PC-9 (cell line): ENCODE results near the gene CFAP46. TPM values are rescaled to one million over a fixed set of nuclear protein-coding genes. Genes with fewer than 3 reads are reported as not detected.

Source experiments
- BruUV-seq: library from RNA; stranded (reverse); fragments of 400-500 nt; replicated peaks from 2 replicates; lab custom pipeline; 2021; lab: Mats Ljungman, UMichigan
- CTCF ChIA-PET: fragments of 300-600 bp; sonication (Branson Sonifier 250); formaldehyde crosslinking; loops from one replicate; lab custom pipeline; 2022; ENCODE audit warnings: antibody characterized with exemption; lab: Charles Lee
- POLR2A ChIA-PET: fragments of 300-600 bp; sonication (Branson Sonifier 250); formaldehyde crosslinking; loops from one replicate; lab custom pipeline; 2022; ENCODE audit warnings: antibody characterized with exemption; ENCODE audit not compliant: unreplicated experiment; lab: Charles Lee
- DNase-seq, 2 experiments: peaks; one replicate each; pipeline versions ENCODE4 v3.0.0 to v3.0.0-alpha.2; 2015 to 2022; ENCODE audit warnings: mixed read lengths in 1 of 2
- H2AFZ ChIP-seq: fragments of 200-600 bp; sonication (generic); 2 replicates; pipeline ENCODE4 v1.8.1; 2017; ENCODE audit warnings: antibody characterized with exemption
- H3F3A ChIP-seq: fragments of 200-600 bp; sonication (generic); 2 replicates; pipeline ENCODE4 v1.8.1; 2017; ENCODE audit warnings: antibody characterized with exemption, mild to moderate bottlenecking, low read depth; ENCODE audit not compliant: insufficient read depth
- H3K27ac ChIP-seq: fragments of 200-600 bp; sonication (generic); 2 replicates; pipeline ENCODE4 v1.6.1; 2016; ENCODE audit warnings: mixed run types
- H3K27me3 ChIP-seq: fragments of 200-600 bp; sonication (generic); 2 replicates; pipeline ENCODE4 v1.6.1; 2016; ENCODE audit warnings: low read depth, mixed run types; ENCODE audit not compliant: insufficient read depth
- H3K36me3 ChIP-seq: fragments of 200-600 bp; sonication (generic); 2 replicates; pipeline ENCODE4 v1.6.1; 2016; ENCODE audit warnings: low read depth, mixed run types
- H3K4me1 ChIP-seq: fragments of 200-600 bp; sonication (generic); replicated peaks from 2 replicates; pipeline ENCODE4 v1.6.1; 2016; ENCODE audit warnings: mixed run types; ENCODE audit not compliant: insufficient read depth
- H3K4me2 ChIP-seq: fragments of 200-600 bp; sonication (generic); 2 replicates; pipeline ENCODE4 v1.6.1; 2017; ENCODE audit warnings: mixed run types
- H3K4me3 ChIP-seq: fragments of 200-600 bp; sonication (generic); 2 replicates; pipeline ENCODE4 v1.6.1; 2016; ENCODE audit warnings: mixed run types
- H3K79me2 ChIP-seq: fragments of 200-600 bp; sonication (generic); 2 replicates; pipeline ENCODE4 v1.6.1; 2017; ENCODE audit warnings: low read depth, mixed run types
- H3K9me2 ChIP-seq: fragments of 200-600 bp; sonication (generic); 2 replicates; pipeline ENCODE4 v1.8.1; 2017; ENCODE audit warnings: mild to moderate bottlenecking; ENCODE audit not compliant: insufficient read depth
- H3K9me3 ChIP-seq: fragments of 200-600 bp; sonication (generic); 2 replicates; pipeline ENCODE4 v1.8.1; 2016; ENCODE audit warnings: low read depth; ENCODE audit not compliant: insufficient read depth
- H4K20me1 ChIP-seq: fragments of 200-600 bp; sonication (generic); 2 replicates; pipeline ENCODE4 v1.8.1; 2017; ENCODE audit not compliant: insufficient read depth
- EZH2 ChIP-seq: fragments of 200-600 bp; sonication (generic); IDR thresholded peaks from 2 replicates; pipeline ENCODE4 v1.8.0; 2017; ENCODE audit warnings: antibody characterized with exemption, low read depth
- intact Hi-C: fragments of 100-400 bp; cut with micrococcal nuclease; formaldehyde crosslinking; loops from one replicate; pipeline ENCODE4 v1.10.0; 2022; ENCODE audit not compliant: unreplicated experiment
- total RNA-seq: library from RNA; stranded (reverse); gene quantifications from 2 replicates; pipeline ENCODE4 v1.2.3, GENCODE V29; 2021
- TF ChIP-seq, protein P1 (sequence below): fragments of 200-600 bp; sonication (generic); conservative IDR thresholded peaks from 2 replicates; pipeline ENCODE4 v1.6.1; 2017; ENCODE audit warnings: mixed run types, antibody characterized with exemption, mild to moderate bottlenecking, moderate library complexity

The CFAP46 gene
- total RNA-seq, 1 experiment from 2014 or later: not detected

- no TSS peak for BruUV-seq
These were observed 100.0 kb downstream of the CFAP46 start for GRCh38 chr10:132842397-132842796.

GRCh38 chr10:132841615-132841975 is 100.8 kb downstream of the CFAP46 start:
- no peak for DNase-seq
- H3K79me2 ChIP-seq: no peaks in the 10 kb centered on the region
- no TSS peak for BruUV-seq
- H3F3A ChIP-seq: peaks cover 4% of the 10 kb centered on the region; the same call in 1 of the 2 replicates
- no peaks in the 10 kb centered on the region for H3K9me2 ChIP-seq
- H3K36me3 ChIP-seq: no peaks in the 10 kb centered on the region
- no peak overlapping the region for H3K27ac ChIP-seq
- H4K20me1 ChIP-seq: no peaks in the 10 kb centered on the region
- H3K27me3 ChIP-seq: peaks cover 47% of the 10 kb centered on the region
- TF ChIP-seq, protein P1, sequence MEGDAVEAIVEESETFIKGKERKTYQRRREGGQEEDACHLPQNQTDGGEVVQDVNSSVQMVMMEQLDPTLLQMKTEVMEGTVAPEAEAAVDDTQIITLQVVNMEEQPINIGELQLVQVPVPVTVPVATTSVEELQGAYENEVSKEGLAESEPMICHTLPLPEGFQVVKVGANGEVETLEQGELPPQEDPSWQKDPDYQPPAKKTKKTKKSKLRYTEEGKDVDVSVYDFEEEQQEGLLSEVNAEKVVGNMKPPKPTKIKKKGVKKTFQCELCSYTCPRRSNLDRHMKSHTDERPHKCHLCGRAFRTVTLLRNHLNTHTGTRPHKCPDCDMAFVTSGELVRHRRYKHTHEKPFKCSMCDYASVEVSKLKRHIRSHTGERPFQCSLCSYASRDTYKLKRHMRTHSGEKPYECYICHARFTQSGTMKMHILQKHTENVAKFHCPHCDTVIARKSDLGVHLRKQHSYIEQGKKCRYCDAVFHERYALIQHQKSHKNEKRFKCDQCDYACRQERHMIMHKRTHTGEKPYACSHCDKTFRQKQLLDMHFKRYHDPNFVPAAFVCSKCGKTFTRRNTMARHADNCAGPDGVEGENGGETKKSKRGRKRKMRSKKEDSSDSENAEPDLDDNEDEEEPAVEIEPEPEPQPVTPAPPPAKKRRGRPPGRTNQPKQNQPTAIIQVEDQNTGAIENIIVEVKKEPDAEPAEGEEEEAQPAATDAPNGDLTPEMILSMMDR: no peak
- no peak for TF ChIP-seq EZH2
- no peak overlapping the region for H2AFZ ChIP-seq
- ChIA-PET CTCF (no interaction called here), POLR2A (no interaction called here)
- intact Hi-C loops: no loop called here
- no peaks in the 10 kb centered on the region for H3K4me1 ChIP-seq
- H3K9me3 ChIP-seq: 0 out of 2 replicates have a peak, but pooled peaks cover 4% of the 10 kb centered on the region
- no peak overlapping the region for H3K4me2 ChIP-seq
- H3K4me3 ChIP-seq: no peak overlapping the region

More at GRCh38 chr10:132842397-132842796, 100.0 kb downstream of the CFAP46 start:
- TF ChIP-seq, protein P1: no peak
- TF ChIP-seq EZH2: no peak
- H4K20me1 ChIP-seq: no peaks in the 10 kb centered on the region
- H3K4me2 ChIP-seq: no peak overlapping the region
- no peak for DNase-seq
- no peak overlapping the region for H2AFZ ChIP-seq
- peaks cover 55% of the 10 kb centered on the region for H3K27me3 ChIP-seq
- intact Hi-C loops: no loop called here
- H3F3A ChIP-seq: peaks cover under 1% of the 10 kb centered on the region; the same call in 1 of the 2 replicates
- CTCF ChIA-PET: no interaction called here
- H3K4me1 ChIP-seq: no peaks in the 10 kb centered on the region
- H3K36me3 ChIP-seq: no peaks in the 10 kb centered on the region
- POLR2A ChIA-PET: no interaction called here
- no peak overlapping the region for H3K27ac ChIP-seq
- no peaks in the 10 kb centered on the region for H3K79me2 ChIP-seq
- H3K9me2 ChIP-seq: no peaks in the 10 kb centered on the region
- H3K9me3 ChIP-seq: 0 out of 2 replicates have a peak, but pooled peaks cover 4% of the 10 kb centered on the region
- H3K4me3 ChIP-seq: no peak overlapping the region

- TF ChIP-seq, protein P1: no peak
- TF ChIP-seq EZH2: no peak
- H3K4me2 ChIP-seq: no peak overlapping the region
- H3F3A ChIP-seq: peaks cover 4% of the 10 kb centered on the region; the same call in 1 of the 2 replicates
- H3K36me3 ChIP-seq: no peaks in the 10 kb centered on the region
- BruUV-seq: no TSS peak
- POLR2A ChIA-PET: no interaction called here
- no peak overlapping the region for H3K4me3 ChIP-seq
- no peak overlapping the region for H2AFZ ChIP-seq
- peaks cover 40% of the 10 kb centered on the region for H3K27me3 ChIP-seq
- DNase-seq: no peak
- intact Hi-C loops: no loop called here
- no peak overlapping the region for H3K27ac ChIP-seq
- no peaks in the 10 kb centered on the region for H3K4me1 ChIP-seq
- H3K9me3 ChIP-seq: 0 out of 2 replicates have a peak, but pooled peaks cover 4% of the 10 kb centered on the region
- H3K79me2 ChIP-seq: no peaks in the 10 kb centered on the region
- H4K20me1 ChIP-seq: no peaks in the 10 kb centered on the region
- no peaks in the 10 kb centered on the region for H3K9me2 ChIP-seq
- CTCF ChIA-PET: no interaction called here
These were observed 101.4 kb downstream of the CFAP46 start for GRCh38 chr10:132840698-132841614.
